HG03064 (cell line): ENCODE data around the gene APBB2.
"Not testable (repeated sequence)": the region's sequence is repeated elsewhere in the genome, so short reads cannot be mapped to it uniquely, and the experiment has no call there.

Source experiments
- ATAC-seq: cut with Tn5 transposase; IDR thresholded peaks from one replicate; pipeline ENCODE4 v1.9.1; 2021; ENCODE audit warnings: low read depth; ENCODE audit not compliant: unreplicated experiment

The APBB2 gene

DNA sequence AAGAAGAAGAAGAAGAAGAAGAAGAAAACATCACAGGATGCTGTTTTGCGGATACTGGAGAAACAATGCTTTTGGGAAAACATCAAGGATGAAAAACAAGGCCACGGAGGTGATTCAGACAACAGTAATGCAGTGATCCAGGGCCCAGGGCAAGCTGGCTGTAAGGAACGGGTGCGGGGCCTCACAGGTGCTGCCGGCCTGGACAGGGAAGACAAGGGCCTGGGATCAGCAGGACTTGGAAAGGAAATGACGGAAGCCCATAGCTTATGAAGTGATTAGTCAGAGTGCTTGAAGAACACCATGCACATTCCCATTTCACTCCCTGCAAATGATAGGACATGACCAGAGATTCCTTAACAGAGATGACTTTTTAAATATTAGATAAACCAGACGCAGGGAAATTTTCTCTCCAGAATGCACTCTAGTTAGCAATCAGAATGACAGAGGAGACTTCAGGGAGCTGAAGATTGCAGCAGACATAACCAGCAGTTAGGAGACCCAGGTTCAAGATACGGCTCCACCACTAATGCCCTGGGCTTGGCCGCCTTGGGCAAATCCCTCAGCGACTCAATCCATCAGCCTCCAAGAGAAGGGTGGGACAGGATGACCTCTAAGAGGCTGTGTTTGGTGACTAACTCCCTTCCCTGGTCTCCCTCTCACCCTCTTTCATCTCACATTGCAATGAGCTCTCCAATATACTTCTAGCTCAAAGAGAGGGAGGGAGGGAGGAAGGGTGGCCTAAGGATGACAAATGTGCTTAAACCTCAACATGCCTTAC lies 54.1 kb downstream of the APBB2 start:
- ATAC-seq: no peak

DNA sequence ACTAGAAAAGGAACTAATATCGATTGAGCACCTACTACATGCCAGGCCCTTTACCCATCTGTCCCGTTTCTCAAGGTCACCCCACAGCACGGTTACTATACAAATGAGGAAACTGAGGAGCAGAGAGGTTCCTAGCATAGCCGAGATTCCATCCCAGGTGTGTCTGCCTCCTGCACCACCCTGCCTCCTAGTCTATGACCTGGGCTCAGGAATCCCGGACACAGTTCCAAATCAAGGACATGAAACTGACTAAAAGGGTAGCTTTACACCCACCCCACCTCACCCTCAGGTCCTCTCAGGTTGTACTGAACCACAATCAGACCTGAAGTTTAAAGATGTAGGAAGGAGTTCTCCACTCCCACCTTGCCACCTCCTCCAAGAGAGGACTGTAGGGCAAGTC lies 55.6 kb downstream of the APBB2 start:
- no peak for ATAC-seq

DNA sequence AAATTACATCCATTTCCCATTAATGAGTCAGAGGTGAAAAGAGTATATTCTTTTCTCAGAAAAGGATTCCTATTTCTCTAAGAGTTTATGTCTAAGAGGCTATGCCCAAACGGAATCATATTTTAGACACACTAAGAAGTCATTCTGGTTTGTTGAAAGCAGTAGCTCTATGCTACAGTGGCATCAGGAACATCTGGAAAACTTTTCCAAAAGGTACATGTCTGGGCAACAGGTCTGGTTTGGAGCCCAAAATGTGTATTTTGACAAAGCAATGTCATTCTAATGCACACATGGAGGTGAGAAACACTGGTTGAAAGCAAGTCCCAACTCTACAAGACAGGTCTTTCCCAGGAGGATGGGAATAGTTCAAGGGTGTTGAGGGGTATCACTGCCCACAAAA lies 56.1 kb downstream of the APBB2 start:
- no peak for ATAC-seq

DNA sequence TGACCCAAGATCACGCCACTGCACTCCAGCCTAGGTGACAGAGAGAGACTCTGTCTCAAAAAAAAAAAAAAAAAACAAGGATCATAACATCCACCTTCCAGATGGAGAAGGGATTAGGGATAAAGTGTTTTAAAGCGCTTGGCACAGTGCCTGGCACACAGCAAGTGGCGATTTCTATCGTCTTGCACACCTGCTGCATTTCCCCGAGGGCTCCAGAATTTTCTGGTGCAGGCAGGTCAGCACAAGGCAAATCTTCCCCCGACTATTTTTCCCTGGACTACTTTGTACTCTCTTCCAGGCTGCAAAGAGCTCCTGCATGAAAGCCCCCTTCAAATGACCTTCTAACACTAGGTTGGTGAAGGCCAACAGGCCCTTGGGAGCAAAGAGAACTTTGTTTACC lies 57.3 kb downstream of the APBB2 start:
- no peak for ATAC-seq

DNA sequence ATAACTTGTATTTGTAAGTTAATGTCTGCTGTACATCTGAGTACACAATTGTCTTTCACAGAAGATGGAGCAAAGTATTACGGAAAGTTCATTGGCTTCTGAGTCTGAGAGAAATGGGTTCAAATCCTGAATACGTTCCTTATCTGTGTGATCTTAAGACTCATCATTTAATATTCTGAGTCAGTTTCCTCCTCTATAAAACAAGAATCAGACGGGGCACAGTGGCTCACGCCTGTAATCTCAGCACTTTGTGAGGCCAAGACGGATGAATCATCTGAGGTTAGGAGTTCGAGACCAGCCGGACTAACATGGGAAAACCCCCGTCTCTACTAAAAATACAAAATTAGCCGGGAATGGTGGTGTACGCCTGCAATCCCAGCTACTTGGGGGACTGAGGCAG lies 57.8 kb downstream of the APBB2 start:
- no peak for ATAC-seq

DNA sequence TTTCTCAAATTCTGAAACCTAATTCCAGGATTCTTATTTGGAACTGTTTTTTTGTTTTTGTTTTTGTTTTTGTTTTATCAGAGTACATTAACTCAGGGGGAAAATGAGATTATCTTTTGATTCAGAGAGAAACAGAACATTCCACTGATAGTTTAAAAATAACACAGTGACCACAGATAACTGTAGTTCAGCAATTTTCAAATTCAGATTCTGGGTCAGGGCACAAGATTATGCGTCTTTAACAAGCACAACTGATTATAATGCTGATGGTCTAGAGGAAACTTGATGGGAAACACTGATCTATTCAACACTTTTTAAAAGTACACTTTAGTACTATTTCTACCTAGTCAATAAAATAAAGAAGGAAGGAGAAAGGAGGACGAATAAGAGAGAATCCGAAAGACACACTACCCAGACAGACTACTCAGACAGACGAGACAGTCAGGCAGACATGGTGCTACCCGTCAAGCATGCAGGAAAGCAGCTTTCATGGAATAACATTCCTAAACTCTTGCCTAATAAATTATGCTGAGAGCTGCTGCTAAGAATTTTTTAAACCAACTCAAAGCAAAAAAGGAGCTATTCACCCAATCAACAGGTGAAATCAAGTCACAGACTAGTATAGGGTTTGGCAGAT lies 59.0 kb downstream of the APBB2 start:
- ATAC-seq: no peak

DNA sequence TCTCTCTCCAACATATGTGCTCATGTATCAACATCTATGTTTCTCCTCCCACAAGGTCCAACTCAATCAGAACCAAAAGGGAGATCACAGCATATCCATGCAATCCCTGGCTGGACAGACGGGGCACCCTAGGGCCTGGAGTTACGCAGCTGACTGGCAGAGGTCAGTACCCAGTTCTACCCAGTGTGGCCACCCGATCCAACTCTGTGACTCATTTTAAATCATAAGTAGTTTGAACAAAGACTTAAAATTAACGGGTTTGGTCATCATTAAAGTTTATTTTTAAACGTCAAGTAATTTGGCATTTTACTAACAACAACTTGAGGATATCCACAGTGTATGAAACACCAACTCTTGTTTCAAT lies 59.5 kb downstream of the APBB2 start:
- ATAC-seq: no peak

DNA sequence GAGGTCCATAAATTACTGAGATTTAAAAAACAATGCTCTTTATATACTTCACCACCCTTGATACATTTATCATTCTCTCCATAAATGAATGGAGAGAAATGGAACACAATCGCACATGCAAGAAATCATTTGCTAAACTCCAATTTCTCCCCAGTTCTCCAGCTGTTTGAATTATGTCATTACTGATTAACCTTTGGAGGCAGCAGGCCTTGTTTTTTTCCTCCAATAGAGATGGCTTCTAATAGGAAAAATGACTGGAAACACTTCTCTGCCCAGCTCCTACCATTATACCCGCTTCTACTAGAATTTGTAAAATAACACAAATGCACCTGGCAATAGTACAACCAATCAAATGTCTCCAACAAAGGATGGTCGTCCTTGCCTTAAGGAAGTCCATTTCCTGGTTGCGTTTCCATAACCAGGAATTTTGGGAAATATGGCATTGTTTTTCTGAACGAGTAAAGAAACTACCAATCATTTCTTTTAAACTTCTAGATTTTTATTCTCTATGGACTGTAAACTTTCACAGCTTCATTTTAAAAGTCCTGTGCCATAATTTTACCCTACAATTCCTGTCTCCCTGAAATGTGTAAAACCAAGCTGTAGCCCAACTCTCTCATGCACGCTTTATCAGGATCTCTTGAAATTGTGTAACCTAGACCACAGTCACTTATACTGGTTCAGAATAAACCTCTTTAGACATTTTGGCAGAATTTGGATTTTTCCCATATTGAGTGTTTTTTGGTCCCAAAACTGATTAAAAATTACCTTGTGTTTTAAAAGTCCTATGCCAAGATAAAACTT lies 60.1 kb downstream of the APBB2 start:
- ATAC-seq: no peak

DNA sequence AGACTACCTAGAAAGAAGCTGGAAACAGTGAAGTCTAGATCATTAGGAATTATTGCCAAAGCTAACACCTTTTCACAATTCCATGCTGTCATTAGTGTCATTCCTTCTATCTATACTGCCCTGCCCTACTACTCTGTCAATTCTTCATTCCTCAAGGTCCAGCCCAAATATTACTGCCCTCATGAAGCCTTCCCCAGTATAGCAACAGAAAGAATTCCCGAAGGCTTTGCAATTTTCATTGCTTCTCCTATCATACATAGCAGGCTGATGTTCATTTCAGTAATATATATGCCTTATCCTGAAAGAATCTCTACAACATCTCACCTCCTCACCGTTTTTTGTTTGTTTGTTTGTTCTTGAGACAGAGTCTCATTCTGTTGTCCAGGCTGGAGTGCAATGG lies 63.9 kb downstream of the APBB2 start:
- ATAC-seq: no peak

DNA sequence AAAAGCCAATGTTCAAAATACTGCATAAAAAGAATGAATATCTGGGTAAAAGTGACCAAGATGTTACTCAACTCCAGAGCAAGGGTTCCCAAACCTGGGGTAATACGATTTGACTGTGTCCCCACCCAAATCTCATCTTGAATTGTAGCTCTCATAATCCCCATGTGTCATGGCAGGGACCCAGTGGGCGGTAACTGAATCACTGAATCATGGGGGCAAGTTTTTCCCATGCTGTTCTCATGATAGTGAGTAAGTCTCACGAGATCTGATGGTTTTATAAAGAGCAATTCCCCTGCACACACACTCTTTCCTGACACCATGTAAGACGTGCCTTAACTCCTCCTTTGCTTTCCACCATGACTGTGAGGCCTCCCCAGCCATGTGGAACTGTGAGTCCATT lies 64.8 kb downstream of the APBB2 start:
- not testable (repeated sequence) for ATAC-seq

DNA sequence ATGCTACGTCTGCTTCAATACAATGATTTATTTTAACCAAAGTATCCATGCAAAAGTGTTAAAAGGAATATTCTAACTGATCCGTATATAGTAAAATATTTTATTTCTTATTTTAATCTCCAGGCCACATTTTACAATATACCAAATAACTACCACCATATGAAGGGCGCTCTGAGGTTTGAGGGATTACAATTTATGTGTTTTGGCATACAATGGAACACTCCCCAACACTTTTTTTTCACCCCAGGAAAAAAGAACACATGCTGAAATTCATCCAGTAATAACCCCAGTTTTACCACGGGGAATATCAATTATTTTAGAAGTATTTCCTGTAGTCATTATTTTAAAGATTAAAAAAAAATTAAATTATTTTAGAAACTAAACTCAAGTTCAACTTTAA lies 65.4 kb downstream of the APBB2 start:
- ATAC-seq: no peak

DNA sequence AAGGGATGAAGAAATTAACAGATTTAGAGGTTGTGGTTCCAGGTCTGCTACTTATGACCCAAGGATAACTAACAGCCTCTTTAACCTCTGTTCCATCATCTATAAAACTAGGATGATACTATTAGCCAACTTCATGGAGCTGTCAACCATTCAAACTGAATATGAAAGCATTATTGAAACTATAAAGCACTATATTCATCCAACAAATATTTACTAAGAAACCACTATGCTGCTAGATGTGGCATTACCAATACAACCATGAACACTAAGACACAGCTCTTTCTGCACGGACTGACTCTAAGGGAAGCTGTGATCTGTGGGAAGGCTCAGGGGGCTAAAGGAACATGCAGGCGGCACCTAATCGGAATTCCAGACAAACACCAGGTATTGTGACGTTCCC lies 66.0 kb downstream of the APBB2 start:
- ATAC-seq: no peak

DNA sequence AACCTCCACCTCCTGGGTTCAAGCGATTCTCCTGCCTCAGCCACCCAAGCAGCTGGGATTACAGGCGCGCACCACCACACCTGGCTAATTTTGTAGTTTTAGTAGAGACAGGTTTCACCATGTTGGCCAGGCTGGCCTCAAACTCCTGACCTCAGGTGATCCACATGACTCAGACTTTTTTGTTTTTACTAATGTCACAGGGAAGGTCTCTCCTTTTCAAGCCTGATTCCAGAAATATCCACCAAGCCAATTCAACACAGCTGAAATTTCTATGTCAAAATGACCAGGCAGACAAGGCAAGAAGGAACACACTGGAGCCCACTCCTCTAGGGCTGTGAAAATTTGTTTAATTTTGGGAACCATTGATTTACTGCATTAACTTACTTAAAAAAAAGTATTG lies 66.8 kb downstream of the APBB2 start:
- ATAC-seq: not testable (repeated sequence)

DNA sequence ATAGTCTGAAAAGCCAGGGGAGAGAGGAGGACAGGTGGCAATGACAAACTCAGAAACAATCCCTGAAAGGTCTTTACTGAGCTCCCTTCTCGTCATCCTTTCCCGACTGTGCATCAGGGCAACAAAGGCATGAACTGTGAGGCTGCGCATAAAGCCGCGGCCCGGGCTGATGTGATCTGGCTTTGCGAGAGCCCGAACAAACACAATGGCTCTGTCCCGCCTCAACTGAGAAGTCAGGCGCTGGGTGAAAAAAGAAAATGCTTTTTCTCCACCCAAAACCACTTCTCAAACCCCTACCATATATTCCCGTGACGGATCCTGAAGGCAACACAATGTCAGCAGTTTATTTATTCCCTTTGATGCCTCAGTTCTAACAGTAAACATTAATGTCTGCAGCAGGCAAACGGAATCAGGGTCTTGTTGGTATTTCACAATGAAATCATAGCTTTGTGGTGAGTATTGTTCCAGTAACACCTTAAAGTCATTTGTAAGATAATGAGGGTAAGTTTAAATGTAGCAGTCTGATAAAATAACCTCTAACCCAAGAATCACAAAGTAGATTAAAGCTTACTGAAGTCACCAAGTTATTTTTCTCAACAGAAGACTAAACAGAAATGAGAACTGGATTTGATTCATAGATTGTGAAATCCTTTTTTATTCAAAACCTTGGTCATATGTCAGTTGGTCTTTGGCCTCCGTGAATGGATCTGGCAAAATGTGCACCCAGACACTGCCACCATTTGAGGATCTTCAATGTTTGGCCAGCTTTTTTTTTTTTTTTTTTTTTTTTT lies 67.4 kb downstream of the APBB2 start:
- no peak for ATAC-seq

DNA sequence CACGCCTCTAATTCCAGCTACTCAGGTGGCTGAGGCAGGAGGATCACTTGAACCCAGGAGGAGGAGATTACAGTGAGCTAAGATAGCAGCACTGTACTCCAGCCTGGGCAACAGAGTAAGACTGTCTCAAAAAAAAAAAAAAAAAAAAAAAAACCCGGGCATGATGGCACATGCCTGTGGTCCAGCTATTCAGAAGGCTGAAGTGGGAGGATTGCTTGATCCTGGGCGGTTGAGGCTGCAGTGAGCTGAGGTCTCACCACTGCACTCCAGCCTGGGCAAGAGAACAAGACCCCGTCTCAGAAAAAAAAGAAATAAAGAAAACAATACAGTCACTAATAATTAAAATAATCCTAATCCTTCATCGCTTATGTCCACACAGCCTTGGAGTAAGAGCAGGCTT lies 68.1 kb downstream of the APBB2 start:
- ATAC-seq: no peak

DNA sequence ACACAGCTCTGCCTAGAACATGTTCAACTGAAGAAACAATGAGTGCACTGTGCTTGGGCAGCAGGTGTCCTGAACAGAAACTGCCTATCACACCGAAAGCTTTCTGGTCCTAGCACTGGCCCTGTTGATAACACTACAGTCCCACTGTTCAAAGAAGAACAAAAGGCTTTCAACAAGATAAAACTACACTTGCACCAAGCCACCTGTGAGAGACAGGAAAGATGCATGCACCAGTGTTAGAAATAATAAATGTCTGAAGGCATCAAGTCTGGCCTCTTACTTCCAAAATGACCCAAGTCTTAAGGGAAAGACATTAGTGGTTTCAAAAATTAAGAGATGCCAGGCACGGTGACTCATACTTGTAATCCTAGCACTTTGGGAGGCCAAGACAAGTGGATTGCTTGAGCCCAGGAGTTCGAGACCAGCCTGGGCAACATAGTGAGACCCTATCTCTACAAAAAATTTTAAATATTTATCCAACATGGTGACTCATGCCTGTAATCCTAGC lies 68.7 kb downstream of the APBB2 start:
- ATAC-seq: no peak

DNA sequence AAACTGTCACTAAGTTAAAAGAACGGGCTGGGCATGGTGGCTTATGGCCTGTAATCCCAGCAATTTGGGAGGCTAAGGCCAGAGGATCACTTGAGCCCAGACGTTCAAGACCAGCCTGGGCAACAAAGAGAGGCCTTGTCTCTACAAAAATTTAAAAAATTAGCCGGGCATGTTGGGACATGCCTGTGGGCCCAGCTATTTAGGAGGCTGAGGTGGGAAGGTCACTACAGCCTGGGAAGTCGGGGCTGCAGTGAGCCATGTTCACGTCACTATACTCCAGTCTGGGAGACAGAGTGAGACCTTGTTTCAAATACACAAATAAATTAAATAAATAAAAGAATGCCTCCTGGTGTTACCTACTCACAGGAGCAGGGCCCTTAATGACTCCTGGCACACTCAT lies 69.5 kb downstream of the APBB2 start:
- ATAC-seq: no peak

DNA sequence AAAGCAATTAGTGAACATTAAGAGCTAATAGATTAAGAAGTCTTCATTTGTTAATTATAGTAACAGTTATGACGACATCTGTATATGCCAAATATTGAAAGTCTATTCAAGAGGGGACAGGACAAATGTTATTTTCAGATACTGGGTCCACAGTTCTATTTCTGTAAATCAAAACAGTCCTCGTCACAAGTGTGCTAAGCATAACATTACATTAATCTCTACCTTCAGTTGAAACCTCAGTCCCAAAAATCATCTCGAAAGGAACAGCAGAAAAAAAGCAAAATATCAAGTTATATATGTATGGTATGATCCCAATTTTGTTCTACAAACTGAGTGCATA lies 70.3 kb downstream of the APBB2 start:
- no peak for ATAC-seq

DNA sequence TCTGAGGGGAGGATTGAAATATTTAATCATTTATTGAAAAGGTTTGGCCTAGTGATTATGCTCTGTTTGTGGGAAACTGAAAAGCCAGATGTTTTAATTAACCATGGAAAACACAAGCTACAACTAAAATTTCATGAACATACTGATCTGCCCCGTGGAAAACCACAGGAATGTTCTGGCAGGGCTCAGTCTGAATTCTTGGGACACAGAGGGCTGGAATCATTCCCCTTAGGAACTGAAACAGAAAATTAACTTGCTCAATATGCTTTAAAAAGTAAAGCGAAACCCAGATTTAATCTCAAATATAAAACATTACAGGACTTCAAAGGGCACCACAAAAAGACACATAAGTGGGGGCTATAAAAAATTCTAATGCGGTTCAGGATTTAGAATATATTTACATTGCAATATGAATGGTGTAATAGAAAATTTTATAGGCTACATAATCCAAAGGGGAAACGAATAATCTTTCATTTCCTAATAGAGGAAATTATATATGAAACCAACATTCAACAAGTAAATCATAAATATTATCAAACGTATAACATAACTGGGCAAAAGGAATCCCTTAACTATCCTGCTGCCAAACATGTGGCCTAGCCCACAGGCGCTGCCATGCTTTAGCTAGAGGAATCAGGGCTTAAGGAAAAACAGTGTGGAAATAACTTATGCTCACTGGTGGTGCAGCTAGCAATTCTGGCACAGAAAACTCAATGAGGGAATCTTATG lies 70.9 kb downstream of the APBB2 start:
- no peak for ATAC-seq
